Activated T-cell treated with anti-CD3 and anti-CD28 coated beads, Interleukin-2, amount 50 U/mL, for 72 hours (primary cell): ENCODE results near the gene MYLK3. TPM values are rescaled to one million over a fixed set of nuclear protein-coding genes. Genes with fewer than 3 reads are reported as not detected.

Experiments used
- total RNA-seq, 2 donors: library from RNA; stranded (reverse); gene quantifications; one replicate each; pipeline ENCODE4 v1.2.3, GENCODE V29; 2022

Gene MYLK3
- total RNA-seq, 2 donors from 2014 or later: 0.81 to 1.7 TPM

Other genes with a start within 250 kb of the MYLK3 start
- 10 to 100 TPM; 36.5 to 37.1 TPM for gene SHCBP1, start 127.0 kb downstream of the MYLK3 start, total RNA-seq
- gene VPS35, start 59.2 kb downstream of the MYLK3 start, total RNA-seq: 10 to 100 TPM; 68.0 to 77.4 TPM
- 10 to 100 TPM; 48.0 to 57.2 TPM for gene ORC6, start 58.7 kb downstream of the MYLK3 start, total RNA-seq
- 10 to 100 TPM; 18.1 to 21.4 TPM for gene C16orf87, start 82.8 kb upstream of the MYLK3 start, total RNA-seq
- gene GPT2, start 136.0 kb upstream of the MYLK3 start, total RNA-seq: 10 to 100 TPM; 36.5 to 38.2 TPM
- gene DNAJA2, start 225.3 kb upstream of the MYLK3 start, total RNA-seq: 10 to 100 TPM; 65.2 to 65.4 TPM